ENCODE data around the gene CAPNS1.
A peak's percentile ranks its signal among the peaks of the same experiment; 100 is the strongest.

The CAPNS1 gene

DNA sequence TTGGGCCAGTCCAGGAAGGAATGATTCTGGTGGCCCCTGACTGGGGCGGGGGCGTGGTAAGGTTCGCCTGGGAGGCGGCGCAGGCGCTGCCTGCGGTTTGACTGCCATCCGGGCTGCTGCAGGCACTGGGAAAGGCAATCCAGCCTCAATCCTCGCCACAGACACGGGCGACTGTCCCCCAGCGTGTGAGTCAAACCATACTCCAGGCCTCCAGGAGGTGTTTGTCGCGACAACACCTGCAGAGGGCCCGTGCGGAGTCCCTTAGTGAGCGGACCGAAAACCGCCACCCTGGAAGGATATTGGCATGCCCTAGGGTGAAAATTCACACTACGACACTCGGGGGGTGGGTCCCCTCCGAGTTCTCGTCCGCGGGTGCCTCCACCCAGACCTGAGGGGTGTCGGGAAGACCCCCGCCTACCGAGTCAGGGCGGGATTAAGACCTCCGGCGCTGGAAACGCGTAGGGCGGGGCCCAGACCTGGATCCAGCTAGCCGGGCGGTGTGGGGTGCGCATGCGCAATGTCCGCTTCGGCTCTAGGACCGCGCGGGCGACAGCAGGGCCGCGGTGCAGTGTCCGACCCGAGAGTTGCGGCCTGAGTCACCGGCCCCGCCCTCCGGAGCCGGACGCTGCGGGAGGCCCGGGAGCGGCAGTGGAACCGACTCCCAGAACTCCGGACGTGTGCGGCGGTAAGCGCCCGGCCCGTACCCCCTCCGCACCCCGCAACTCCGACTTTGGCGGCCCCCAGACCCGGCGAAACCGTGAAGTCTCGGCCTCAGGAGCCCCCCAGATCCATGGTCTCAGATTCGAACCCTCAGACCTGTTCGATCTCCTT, at the start of gene CAPNS1:
Gene CAPNS1, plus strand, starts transcription at position 594 of the 831 bp plus-strand sequence. CDS start 946 bp downstream, outside the sequence.
- DNase-seq (ENCODE audit: low read depth in 1 of 2, low spot score in 1 of 2): peak; percentile 87 to 95
- no peak for TF ChIP-seq JUND (IDR thresholded peaks at IDR 0.05; ENCODE audit: low read depth)
- in situ Hi-C loops (cut with HindIII; ENCODE audit: low pct_unique_long_range_greater_than_20kb, low sequenced_read_pairs): no loop called here

DNA sequence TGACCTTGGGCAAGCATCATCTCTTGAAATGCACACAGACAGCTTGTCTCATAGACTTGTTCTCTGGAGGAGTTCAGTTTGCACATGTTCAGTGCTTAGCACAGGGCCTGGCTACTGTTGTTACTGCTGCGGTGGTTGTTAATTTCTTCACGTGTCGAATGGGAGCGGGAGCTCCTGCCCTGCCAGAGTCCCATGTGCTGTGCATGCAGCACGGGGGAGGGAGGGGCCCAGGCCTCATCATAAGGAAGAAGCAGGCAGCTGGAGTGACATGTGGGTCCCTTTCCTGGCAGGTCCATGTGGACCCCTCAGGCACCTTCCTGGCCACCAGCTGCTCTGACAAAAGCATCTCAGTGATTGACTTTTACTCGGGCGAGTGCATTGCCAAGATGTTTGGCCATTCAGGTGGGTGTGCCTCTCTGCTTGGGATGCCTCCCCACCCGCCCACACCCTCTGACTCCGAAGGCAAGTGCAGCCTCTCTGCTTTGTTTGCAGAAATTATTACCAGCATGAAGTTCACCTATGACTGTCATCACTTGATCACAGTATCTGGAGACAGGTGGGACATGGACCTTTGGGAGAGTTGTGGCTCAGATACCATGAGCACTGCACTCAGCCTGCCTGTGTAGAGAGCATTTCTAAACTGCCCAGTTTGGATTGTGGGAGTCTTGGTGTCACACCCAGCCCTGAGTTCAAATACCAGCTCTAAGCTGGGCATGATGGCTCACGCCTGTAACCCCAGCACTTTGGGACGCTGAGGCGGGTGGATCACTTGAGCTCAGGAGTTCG, 48.8 kb upstream of the CAPNS1 start:
- in situ Hi-C loops (cut with HindIII; ENCODE audit: low pct_unique_long_range_greater_than_20kb, low sequenced_read_pairs): no loop called here
- DNase-seq (ENCODE audit: low read depth in 1 of 2, low spot score in 1 of 2): no peak
- TF ChIP-seq JUND (IDR thresholded peaks at IDR 0.05; ENCODE audit: low read depth): no peak

DNA sequence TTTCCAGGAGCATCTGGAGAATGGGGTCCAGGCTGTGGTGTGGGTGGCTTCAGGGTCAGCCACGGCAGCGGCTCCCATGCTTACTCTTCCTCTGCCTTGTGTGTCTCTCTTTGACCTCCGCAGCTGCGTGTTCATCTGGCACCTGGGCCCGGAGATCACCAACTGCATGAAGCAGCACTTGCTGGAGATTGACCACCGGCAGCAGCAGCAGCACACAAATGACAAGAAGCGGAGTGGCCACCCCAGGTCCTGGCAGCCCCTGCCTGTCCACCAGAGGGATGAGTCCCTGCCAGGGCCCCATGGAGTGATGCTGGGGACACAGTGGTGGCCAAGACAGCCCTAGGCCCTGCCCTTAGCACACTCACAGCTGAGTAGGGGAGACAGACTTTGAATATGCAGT, 47.3 kb upstream of the CAPNS1 start:
- in situ Hi-C loops (cut with HindIII; ENCODE audit: low pct_unique_long_range_greater_than_20kb, low sequenced_read_pairs): no loop called here
- no peak for TF ChIP-seq JUND (IDR thresholded peaks at IDR 0.05; ENCODE audit: low read depth)
- DNase-seq (ENCODE audit: low read depth in 1 of 2, low spot score in 1 of 2): no peak

DNA sequence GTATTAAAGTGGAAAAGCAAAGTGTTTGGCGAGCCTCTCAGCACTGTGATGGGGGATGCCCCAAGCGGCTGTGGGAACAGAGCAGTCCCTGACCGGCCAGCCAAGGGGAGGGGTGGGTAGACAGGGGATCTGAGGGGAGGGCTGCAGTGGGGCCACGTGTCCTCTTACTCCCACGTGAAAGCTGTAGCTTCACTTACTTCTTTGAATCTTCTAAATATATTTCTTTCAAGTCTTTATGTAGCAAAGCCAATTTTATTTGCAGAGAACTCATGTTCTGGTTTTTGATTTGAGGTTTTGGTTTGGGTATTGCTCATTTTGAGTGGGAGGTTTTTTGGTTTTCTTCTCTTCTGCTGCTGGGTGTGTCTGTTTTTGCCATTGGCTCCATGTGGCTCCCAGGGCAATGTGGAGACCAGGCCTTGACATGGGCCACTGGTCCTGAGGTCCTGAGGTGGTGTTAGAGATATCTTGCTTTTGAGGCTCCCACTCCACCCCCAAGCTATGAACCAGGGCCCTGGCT, 46.7 kb upstream of the CAPNS1 start:
- no peak for DNase-seq (ENCODE audit: low read depth in 1 of 2, low spot score in 1 of 2)
- in situ Hi-C loops (cut with HindIII; ENCODE audit: low pct_unique_long_range_greater_than_20kb, low sequenced_read_pairs): no loop called here
- no peak for TF ChIP-seq JUND (IDR thresholded peaks at IDR 0.05; ENCODE audit: low read depth)

DNA sequence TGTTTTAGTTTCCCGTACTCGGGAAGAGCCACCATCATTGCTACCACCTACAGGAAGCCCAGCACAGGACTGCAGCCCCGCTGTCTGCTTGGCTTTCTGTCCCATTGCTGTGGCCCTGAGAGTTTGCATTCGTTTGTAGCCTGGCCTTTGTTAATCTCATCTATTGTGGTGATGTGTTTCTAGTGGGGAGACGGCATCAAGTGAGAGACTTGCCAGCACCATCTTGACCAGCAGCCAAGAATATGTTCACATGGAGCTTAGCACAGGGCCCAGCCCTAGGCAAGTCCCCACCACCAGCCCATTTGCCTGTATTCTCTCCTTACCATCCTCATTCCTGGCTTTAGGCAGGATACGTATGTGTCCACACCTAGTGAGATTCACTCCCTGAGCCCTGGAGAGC, 46.2 kb upstream of the CAPNS1 start:
- in situ Hi-C loops (cut with HindIII; ENCODE audit: low pct_unique_long_range_greater_than_20kb, low sequenced_read_pairs): no loop called here
- no peak for TF ChIP-seq JUND (IDR thresholded peaks at IDR 0.05; ENCODE audit: low read depth)
- no peak for DNase-seq (ENCODE audit: low read depth in 1 of 2, low spot score in 1 of 2)

DNA sequence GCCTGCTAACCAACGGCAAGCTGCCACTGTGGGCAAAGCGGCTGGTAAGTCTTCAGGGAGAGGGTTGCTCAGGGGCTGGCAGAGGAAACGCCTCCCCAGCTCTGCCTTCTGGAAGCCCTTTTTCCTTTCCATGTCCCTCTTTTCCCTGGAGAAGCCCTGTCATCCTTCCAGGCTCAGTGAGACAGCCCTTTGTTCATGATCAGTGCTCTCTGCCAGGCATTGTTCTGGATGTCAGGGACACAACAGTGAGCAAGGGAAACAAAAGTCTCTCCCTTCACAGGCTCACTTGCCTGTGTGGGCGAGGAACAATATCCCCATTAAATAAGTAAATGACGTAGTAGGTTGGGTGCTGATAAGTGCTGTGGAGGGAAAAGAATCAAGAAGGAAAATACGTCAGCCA, 42.8 kb upstream of the CAPNS1 start:
- DNase-seq (ENCODE audit: low read depth in 1 of 2, low spot score in 1 of 2): no peak
- in situ Hi-C loops (cut with HindIII; ENCODE audit: low pct_unique_long_range_greater_than_20kb, low sequenced_read_pairs): no loop called here
- TF ChIP-seq JUND (IDR thresholded peaks at IDR 0.05; ENCODE audit: low read depth): no peak

DNA sequence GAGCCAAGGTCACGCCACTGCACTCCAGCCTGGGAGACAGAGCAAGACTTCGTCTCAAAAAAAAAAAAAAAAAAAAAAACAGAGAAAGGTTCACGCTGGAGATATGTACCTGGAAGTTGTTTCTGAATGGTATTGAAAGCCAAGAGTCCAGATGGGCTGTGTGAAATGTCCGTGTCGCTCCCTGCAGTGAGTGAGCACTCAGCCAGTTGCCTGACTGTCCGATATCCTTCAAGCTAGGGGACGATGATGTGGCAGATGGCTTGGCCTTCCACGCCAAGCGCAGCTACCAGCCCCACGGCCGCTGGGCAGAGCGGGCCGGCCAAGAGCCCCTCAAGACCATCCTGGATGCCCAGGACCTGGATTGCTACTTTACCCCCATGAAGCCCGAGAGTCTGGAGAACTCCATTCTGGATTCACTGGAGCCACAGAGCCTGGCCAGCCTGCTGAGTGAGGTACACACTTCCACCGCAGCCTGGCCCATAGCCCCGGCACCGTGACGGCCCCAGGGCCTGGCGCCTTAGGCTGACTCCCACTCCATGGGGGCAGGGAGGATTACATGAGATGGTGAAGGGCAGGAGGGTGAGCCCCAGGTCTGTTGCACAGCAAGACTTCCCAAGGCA, 40.6 kb upstream of the CAPNS1 start:
- TF ChIP-seq JUND (IDR thresholded peaks at IDR 0.05; ENCODE audit: low read depth): no peak
- in situ Hi-C loops (cut with HindIII; ENCODE audit: low pct_unique_long_range_greater_than_20kb, low sequenced_read_pairs): no loop called here
- no peak for DNase-seq (ENCODE audit: low read depth in 1 of 2, low spot score in 1 of 2)

DNA sequence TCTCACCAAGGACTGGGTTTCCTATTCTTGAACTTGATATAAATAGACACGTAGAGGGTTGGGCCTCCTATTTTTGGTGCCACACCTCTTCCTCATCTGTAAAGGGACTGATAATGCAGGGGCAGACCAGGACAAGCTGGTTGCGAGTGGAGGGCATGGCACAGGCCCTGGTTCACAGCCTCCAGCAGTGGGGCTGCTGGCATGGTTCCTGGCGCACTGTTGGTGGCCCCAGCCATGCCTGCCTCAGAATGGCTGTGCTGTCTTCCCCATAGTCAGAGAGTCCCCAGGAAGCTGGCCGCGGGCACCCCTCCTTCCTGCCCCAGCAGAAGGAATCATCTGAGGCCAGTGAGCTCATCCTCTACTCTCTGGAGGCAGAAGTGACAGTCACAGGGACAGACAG, 39.4 kb upstream of the CAPNS1 start:
- in situ Hi-C loops (cut with HindIII; ENCODE audit: low pct_unique_long_range_greater_than_20kb, low sequenced_read_pairs): no loop called here
- no peak for DNase-seq (ENCODE audit: low read depth in 1 of 2, low spot score in 1 of 2)
- TF ChIP-seq JUND (IDR thresholded peaks at IDR 0.05; ENCODE audit: low read depth): no peak

DNA sequence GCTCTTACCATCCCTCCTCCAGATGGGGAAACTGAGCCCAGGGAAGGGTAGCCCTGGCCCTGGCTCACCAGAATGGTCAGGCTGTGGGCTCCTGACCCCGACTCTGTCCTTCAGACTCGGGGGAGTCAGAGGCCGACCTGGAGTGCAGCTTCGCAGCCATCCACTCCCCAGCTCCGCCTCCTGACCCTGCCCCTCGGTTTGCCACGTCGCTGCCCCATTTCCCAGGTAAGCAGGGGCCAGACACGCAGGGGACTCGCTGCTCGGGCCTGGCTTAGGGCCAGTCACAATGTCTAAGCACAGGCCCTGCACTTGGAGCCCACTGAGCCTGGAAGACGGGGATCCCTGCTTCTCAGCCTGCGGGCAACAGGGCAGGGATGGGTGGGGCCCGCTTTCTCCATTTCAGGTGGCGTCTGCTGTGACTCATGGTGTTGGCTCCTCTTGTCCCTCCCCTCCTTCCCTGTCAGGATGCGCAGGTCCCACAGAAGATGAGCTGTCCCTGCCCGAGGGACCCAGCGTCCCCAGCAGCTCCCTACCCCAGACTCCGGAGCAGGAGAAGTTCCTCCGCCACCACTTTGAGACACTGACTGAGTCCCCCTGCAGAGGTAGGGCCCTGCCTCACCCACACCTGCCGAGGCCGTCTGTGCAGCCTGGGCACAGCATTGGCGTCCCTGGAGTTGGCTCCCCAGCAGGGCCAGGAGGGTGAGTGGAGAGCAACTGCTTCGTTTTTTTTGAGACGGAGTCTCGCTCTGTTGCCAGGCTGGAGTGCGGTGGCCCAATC, 38.1 kb upstream of the CAPNS1 start:
- no peak for TF ChIP-seq JUND (IDR thresholded peaks at IDR 0.05; ENCODE audit: low read depth)
- DNase-seq (ENCODE audit: low read depth in 1 of 2, low spot score in 1 of 2): no peak
- in situ Hi-C loops (cut with HindIII; ENCODE audit: low pct_unique_long_range_greater_than_20kb, low sequenced_read_pairs): no loop called here

DNA sequence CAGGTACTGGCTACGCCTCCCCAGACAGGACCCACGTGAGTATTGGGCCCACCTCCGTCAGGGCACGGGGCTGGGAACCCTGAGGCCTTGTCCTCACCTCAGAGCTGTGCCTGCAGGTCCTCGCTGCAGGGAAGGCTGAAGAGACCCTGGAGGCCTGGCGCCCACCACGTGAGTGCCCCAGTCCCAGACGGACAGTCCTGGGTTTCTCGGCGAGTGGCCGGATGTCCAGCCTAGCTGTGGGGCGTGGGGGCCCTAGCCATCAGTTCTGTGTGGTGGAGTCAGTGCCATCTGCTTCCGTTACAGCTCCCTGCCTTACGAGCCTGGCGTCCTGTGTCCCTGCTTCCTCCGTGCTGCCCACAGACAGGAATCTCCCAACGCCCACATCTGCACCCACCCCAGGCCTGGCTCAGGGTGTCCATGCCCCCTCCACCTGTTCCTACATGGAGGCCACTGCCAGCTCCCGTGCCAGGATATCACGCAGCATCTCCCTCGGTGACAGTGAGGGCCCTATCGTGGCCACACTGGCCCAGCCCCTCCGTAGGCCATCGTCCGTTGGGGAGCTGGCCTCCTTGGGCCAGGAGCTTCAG, 36.7 kb upstream of the CAPNS1 start:
- DNase-seq (ENCODE audit: low read depth in 1 of 2, low spot score in 1 of 2): no peak
- no peak for TF ChIP-seq JUND (IDR thresholded peaks at IDR 0.05; ENCODE audit: low read depth)
- in situ Hi-C loops (cut with HindIII; ENCODE audit: low pct_unique_long_range_greater_than_20kb, low sequenced_read_pairs): no loop called here

DNA sequence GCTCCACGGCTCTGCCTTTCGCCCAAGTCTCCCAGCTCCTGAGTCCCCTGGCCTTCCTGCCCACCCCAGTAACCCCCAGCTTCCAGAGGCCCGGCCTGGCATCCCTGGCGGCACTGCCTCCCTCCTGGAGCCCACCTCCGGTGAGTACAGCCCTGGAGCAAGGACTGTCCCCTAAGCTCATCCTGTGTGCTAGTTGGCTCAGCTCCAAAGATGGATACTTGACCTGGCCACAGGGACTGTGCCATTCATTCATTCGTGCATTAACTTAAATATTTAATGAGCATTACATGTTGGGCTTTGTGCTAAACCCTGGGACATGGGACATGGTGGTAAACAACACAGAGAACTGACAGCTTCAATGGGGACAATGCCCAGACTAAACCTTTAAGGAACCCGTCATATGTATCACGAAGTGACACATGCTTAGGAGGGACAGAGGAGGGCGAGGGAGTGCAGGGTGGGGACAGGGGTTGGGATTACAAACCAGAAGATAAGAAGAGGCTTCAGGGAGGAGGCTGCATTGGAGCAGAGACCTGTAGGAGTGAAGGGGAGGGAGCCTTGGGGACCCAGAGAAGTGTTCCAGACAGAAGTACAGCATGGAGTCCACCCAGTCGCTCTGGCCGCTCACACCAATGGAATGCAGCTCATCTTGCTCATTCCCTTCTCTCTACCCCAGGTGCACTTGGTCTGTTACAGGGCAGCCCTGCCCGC, 35.9 kb upstream of the CAPNS1 start:
- peak in 1 of 2 experiments; percentile 11 for DNase-seq (ENCODE audit: low read depth in 1 of 2, low spot score in 1 of 2)
- in situ Hi-C loops (cut with HindIII; ENCODE audit: low pct_unique_long_range_greater_than_20kb, low sequenced_read_pairs): no loop called here
- no peak for TF ChIP-seq JUND (IDR thresholded peaks at IDR 0.05; ENCODE audit: low read depth)

Measured in T47D (cell line).